NCI-H345 (cell line): Measurements from ENCODE around the gene DAB2.

ENCODE experiments used
- DNase-seq: peaks from one replicate; lab custom pipeline; 2025; lab: John Stamatoyannopoulos, UW

The DAB2 gene

DNA sequence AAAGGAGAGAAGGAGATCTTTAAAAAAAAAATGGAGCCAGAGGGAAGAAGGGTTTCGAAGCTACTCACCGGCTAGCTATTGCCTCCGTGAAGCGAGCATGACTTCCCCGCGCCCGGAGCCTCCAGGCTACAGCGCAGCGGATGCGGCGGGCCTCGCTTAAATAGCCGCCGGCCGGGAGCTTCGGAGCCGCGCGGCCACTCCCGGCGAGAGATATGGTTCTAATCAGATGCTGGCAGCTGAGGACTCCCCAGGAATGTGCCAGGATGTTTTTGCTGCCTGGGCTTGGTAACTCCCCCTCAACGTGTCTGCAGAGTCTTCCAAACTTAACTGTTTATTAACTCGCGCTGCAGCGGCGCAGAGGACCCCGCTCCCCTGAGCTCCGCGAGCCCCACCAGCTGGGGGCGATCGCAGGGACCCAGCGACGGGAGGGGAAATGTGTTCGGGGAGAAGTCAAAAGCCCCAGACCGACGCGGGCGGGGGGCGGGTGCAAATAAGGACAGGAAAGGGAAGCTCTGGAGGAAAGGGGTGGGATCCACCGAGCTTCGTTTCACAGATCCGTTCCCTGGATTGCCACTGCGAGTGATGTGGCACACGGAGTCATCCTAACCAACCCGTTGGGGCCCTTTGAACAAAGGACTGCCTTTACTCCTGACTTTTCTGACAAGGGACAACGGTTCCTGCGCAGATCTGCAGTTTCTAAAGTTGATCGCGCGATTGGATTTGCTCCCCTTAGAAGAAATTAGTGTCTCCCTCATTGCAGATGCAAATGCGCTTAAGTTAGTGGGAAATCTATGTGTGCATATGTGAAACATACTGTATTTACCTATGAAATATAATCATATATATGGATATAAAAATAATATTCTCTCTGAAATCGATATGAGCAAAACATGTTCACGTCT, at the start of gene DAB2:
TSS of gene DAB2 (minus strand) at position 245 of the 902 bp plus-strand sequence. CDS start 30,660 bp downstream, outside the sequence.
- no peak for DNase-seq

DNA sequence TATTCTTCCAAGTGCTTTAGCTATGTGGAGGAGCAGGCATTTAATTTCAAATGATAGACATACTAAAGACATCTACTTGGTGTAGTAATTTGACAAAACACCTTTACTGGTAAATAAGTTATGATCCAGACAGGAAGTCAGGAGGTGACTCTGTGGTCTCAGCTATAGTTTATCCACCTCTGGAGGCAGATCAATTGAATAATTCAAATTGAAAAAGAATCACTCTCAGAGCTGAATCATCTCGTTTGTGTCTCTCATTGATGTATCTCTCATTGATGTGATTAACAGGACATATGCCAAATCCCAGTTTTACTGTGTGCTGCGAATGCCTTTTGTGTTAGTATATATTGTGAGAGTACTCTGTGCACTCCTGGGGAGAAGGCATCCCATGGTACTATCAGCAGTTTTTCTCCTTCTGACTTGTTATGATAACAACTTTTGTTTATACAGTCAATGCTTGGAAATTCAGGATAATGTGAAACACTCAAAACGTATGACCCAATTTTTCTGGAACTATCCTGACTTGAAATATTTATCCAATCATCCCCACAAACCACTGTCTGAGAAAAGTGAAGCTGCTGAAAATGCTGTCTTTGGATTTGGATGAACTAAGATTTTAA, 48.5 kb upstream of the DAB2 start:
- no peak for DNase-seq

DNA sequence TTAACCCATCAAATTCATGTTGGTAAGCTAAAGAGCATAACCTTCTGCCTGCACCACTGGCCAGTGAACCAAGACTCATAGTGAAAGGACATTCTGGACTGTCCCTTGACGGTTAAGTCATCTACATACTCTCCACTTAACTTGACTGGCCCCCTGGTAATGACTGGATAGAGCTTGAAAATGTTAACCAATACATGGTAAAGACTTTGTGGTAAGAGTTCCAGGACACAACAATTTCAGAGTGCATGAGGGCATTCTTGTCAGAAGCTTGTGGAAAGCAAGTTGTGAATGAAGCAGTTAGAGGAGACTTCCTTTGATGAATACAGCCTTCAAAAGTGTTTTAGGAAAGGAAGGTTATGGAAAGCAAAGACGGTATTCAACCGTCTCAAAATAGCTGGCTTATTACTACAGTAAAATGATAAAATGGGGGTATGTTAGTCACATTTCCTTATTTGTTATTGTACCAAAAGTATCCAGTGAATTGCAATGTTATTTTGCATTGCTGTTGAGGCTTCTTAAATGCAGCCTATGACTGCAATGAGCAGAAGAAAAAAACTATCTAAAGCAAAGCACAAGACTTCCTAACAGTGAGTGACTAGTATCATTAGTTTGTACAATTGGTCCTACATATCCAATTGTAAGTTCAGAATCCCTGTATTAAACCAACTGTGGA, 47.2 kb upstream of the DAB2 start:
- DNase-seq, result no peak

DNA sequence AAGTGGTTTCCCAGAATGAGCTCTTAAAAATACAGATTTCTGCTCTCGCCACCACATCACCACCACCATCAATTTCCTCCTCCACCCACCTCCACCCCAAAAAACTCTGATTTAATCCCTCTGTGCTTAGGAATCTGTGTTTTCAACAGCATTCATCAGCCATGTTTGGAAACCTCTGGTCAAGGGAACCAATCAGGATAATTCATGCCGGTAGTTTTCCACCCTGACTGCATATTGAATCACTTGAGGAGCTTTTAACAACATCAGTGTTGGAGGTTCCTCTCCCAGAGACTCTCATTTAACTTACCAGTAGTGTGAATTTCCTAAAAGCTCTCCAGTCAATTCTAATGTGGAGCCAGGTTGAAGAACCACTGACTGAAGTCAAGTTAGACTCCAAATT, 46.0 kb upstream of the DAB2 start:
- no peak for DNase-seq

DNA sequence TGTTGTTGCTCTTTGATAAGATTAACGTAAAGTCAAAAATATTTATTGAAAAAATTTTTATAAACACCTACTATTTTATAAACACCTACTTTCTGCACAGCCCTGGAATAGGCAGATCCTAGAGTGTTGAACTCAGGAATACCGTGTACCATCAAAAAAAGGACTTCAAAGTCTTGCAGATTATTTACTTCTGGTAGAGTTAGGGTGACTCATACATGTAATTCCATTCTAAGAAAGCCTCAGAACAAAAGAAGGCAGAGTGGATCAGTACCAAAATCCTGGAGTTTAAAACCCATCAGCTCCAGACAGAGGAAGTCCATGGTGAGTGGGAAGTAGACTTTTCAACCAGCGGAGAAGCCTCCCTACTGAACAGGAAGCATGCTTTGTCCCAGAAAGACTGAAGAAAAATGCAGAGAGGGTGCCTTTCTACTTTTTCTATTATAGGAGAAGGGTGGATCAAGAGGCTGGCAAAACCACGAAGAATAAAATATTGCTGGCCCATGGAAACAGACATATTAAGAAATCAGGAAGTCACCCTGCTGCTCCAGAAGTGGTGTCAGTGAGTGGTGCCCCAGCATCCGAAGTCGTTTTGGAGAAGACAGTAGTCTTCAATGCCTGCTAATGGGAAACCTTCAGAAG, 45.1 kb upstream of the DAB2 start:
- DNase-seq, result no peak

DNA sequence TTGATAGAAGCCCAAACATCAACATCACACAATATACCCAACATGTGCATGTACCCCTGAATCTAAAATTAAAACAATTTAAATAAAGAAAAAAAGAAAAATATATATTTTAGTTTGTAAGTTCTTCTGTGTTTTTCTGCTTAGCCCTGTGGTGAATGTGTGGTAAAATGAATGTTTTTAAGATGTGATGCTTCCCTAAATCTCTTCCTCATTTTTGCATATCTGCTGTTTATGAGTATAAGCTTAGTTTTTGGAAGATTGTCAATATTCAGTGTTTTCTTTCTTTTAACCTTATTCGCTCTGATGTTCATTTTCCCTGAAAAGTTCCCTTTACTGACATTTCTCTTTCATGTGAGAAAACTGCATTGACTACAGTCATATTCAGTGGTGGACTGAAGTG, 44.4 kb upstream of the DAB2 start:
- DNase-seq, result no peak

DNA sequence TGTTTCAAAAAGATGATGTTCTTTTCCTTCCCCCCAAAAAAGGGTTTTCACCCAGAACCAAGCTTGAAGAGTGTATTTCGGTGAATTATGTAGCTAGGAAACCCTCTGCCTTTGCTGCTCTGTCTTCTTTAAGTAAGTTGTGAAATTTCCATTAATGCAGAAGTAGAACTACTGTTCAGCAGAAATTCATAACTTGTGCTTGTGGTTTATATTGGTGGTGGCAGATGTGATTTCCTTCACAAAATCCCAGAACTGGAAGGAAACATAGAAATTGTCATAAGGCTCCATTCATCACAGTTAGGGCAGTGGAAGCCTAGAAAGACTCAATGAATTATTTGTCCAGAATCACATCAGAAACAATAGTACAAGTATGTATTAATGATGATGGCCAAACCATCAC, 42.1 kb upstream of the DAB2 start:
- no peak for DNase-seq

DNA sequence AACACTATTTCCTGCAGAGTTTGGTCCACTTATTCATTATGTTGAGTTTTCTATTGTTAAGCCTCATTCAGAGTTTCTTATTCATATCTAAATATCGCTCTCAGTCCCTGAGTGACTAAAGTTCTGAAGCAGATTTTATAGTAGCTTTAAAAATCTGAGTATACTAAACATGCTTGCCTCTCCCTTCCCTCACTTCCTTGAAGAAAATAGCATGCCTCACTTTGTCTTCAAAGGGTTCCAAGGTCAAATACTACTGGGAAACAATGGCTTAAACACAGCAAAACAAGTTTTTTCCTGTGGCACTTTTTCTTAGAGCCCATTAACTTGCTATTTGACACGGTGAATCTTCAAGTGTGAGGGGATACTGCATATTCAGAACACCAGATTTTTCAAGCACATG, 41.1 kb upstream of the DAB2 start:
- no peak for DNase-seq

DNA sequence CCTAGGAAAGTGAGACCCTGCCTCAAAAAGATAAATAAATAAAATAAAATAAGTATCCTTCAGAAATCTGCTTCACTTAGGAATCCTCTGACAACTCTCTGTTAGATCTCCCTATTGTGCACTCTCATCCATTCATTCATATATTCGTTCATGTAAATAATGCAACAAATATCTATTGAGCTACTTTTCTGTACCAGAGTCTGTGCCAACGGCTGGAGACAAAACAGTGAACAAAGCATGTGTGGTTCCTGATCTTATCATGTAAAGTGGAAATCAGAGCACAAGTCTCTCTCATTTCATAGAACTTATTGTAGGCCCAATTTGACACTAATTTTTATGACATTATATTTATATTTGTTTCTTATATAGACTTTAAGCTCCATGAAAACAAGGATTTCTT, 40.3 kb upstream of the DAB2 start:
- DNase-seq, result no peak

DNA sequence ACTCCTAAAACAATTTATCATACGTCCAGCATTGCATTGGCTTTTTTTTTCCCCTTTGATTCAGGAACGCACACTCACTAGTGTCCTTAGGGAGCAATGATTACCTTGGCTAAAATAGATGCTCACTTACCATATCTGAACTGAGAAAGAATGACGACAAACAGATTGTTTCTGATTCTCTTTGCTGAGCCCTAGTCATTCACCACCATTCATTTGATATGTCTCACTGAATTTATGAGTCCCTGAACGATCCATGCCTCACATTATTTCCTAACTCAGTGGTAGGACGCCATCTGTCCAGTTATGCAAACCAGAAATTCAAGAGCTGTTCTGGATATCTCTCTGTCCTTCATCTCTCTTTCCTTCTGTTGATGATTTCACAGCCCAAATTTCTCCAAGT, 39.3 kb upstream of the DAB2 start:
- DNase-seq, result no peak

DNA sequence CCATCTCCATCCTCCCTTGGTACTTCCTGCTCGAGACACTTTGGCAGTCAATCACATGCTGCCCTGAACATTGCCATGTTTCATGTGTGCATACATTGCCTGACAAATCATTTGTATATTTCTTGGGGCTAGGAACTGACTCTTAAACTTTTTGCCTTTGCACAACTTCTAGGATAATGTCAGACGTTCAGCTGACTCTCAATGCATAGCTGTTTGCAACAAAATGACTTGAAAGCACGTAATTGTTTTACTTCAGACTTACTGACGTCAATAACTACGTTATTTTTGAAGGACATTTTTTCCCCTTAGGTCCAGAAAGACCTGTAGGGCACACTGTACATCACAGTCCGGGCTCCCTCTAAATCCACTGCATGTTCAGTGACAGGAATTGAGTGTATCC, 37.4 kb upstream of the DAB2 start:
- no peak for DNase-seq

DNA sequence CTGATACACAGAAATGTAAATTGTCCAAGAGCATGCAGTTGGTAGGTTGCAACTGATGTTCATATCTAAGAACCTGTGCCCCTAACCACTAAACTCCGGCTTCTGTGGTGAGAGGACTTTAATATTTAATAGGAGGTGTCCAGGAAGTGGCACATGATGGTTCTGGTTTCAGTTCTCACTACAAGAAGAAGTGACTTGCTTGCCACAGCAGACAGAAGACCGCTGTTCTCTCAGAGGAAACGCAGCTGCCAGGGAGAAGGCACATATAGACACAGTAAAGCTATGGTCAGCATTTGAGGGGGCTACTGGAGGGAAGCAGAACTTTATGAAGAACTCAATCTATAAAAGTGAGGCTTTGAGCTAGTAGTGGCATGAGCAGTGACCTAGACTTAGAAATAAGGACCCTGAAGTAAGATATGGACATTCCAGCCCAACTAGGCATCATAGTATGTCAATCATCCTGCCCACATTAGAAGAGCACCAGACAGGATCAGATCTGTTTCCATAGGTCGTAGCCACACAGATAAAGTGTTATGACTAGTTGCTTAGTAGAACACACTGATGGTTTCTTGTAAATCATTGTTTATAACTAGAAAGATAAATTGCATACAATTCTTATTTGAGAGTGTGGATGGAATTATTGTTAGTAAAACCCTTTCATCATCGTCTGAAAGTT, 36.4 kb upstream of the DAB2 start:
- no peak for DNase-seq

DNA sequence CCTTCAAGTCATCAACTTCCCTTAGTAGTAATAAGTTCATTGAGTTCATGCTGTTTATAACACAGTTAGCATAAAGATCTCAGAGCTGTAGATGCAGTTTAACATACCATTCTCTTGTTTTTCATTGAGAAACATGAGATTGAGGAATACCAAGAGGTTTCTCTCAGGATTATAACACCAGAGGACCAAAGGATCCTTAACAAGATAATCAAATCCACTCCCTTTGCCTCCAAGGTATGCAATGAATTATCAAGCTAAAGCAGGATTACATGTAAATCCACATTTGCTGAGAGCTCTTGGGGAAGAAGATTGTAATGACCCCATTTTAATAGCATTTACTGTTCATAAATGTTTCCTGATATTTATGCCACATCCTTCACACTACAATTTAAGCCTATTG, 35.1 kb upstream of the DAB2 start:
- no peak for DNase-seq

DNA sequence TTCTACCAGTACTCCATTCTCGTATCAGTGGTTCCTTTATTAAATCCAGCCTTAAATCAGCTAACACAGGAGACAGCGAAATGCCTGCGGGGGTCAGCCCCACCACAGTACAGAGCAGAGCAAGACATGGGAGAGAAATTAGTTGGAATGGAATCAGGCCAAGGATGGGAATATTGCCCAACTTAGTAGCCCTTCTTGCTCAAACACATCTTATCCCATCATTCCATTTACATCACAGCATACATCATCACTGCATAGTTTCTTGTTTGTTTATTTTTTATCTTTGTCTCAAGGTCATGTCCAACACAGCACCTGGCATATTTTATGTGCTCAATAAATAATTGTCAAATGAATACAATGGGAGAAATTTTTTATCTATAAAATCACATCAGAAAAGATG, 34.3 kb upstream of the DAB2 start:
- DNase-seq, result no peak

DNA sequence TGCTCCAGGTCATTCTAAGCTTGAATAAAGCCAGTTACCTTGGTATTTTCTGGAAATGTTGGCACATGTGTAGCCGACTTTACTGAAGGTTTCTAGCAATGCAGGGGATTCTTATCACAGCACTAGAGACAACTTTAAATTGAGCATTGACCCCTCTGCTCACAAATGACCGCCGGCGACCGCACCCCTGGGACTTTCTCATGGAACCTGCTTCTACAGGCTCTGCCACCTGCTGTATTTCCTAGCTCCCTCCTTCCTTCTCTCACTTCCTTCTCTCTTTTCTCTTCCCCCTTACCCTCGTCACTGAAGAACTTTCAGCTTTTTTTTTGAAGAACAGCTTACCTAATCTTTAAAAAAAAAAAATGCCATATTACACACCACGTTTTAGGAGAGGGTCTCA, 30.9 kb upstream of the DAB2 start:
- DNase-seq, result no peak

DNA sequence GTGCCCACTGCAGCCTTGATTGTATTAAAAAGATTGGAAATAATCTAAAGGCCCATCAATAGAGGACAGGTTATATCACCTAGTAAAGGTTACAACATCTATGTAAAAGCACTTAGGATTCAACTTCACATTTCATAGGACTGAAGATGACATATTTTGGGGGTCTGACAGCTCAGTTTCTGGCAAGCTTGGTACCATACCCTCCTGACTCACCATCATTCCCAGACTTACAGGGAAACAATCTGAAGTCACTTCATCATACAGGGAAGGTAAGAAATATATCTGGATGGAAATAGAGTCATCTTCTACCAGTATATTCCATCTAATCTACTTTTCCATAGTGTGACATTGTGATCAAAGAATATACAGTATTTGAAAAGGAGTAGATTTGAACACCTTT, 28.8 kb upstream of the DAB2 start:
- DNase-seq, result no peak

DNA sequence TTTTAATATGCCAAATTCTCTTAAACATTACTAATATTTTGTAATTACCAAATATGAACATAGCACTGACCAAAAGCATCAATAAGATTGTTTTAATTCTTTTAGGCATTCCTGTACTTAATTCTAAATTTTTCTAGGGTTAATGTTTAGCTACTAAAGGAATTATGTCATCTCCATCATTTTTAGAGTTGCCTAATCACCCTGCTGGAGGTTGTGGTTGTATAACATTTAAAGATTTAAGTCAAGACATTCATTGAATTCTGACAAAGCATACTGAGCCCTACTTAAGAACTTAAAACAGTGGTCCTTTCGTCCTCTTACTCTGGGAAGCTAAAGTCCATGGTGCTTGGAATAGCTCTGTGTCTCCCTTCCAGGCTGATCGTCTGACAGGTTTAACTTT, 28.1 kb upstream of the DAB2 start:
- no peak for DNase-seq

DNA sequence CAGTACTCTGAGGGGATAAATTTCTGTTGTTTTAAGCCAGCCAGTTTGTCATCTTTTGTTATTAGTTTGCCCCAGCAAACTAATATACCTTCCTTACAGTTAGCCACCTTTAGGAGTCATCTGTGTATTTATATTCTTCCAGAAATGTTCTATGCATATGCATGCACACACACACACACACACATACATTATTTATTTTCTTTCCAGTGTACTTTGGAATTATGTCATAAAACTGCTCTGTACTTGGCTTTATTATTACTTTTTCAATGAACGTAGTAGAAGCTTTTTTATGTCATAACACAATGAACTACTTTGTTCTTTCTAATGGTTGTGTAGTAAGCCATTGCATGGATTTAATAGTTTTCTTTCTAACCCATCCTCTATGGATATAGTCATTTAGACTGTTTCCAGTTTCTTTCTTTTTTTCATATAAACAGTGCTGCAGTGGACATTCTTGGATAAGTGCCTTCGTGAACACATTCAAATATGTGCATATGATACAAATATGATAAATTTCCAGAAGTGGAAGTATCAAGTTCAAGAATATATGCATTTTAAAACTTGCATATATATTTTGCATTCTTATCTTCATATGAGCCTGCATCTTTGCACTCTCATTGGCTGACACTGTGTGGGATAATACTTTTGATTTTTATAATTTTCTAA, 26.6 kb upstream of the DAB2 start:
- no peak for DNase-seq

DNA sequence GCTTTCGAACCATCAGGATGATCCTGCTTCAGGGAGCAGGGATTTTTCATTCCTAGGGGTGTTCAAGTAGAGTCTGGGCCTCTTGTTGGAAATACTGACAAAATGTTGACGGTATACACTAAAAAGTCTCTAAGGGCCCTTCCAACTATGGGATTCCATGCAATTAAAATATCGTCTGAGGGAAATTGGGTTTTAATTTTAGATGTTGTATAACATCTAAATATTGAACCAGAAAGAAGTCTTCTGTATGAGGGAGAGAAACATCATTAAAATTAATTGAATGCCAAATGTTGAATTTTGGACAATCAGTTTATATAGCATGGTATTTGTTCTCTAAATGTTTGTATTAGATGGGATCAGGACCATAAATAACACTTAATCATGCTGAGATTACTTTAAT, 25.7 kb upstream of the DAB2 start:
- DNase-seq, result no peak

DNA sequence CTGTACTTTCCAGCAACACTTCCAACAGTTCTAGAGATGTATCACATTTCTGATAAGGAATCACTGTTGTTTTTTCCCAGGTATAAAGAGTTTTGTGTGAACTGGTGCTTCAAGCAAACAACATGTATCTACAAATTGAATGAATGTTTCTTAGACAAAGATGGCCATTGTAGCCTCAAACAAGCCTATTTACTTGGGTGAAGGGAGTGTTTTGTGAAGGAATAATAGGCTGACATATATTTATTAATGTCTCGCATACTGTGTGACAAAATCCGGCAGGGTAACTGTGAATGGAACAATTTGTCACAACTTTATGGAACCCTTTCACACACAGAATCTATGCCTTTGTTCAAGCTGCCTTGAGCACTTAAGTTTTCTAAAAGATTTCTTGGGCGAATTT, 24.8 kb upstream of the DAB2 start:
- no peak for DNase-seq

DNA sequence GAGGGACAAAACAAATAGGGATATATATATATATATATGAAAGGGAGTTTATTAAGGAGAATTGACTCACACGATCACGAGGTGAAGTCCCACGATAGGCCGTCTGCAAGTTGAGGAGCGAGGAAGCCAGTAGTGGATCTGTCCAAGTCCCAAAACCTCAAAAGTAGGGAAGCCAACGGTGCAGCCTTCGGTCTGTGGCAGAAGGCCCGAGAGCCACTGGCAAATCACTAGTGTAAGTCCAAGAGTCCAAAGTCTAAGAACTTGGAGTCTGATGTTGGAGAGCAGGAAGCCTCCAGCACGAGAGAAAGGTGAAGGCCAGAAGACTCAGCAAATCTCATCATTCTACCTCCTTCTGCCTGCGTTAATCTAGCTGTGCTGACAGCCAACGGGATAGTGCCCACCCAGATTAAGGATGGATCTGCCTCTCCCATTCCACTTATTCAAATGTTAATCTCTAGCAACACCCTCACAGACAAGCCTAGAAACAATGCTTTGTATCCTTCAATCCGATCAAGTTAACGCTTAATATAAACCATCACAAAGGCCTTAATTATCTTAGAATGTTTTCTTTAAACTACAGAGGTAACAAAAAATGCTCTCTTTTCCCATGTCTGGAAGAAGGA, 23.8 kb upstream of the DAB2 start:
- no peak for DNase-seq
